ENCODE data around the gene ANGPTL8. TPM values are rescaled to one million over a fixed set of nuclear protein-coding genes. Genes with fewer than 3 reads are reported as not detected.

ANGPTL8 gene
- total RNA-seq, 1 experiment from 2014 or later, result not detected

DNA sequence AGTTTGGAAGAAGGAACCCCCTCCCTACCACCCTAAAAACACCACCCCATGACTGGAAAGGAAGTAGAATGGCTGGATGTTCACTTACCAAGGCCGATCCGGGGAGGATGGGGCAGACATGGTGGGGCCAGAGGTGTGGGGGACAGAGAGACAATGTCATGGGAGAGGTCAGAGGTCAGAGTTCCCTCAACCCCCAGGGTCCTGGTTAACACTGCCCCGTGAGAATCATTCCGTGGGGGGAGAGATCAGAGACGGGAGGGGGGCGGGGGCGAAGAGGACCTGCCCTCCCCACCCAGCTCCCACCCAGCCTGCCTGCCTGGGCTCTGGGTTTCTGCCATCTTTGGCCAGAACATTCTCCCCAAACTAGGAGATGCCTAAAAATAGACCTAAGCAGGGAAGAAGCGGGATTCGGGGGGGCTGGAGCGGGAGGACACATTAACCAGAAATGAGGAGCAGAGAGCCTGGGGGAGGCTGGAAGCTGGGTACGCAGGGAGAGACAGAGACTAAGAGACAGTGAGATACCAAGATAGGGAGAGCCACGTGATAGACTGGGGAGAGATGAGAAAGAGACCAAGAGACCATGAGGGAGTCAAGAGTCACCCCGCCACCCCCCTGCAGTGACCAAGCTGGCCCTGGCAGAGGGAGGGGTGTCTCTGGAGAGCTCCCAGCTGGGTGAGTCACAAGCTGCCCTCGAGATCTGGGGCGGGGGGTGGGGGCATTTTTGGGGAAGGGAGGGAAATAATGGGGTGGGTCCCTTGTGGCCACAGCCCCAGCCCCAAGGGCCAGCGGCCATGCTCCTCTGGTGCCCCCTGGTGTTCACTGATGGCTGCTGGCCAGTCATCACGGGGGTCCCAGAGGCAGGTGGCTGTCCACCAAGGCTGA is 36.0 kb upstream of the ANGPTL8 start:
- peak; percentile 42 for DNase-seq (ENCODE audit: low spot score)

DNA sequence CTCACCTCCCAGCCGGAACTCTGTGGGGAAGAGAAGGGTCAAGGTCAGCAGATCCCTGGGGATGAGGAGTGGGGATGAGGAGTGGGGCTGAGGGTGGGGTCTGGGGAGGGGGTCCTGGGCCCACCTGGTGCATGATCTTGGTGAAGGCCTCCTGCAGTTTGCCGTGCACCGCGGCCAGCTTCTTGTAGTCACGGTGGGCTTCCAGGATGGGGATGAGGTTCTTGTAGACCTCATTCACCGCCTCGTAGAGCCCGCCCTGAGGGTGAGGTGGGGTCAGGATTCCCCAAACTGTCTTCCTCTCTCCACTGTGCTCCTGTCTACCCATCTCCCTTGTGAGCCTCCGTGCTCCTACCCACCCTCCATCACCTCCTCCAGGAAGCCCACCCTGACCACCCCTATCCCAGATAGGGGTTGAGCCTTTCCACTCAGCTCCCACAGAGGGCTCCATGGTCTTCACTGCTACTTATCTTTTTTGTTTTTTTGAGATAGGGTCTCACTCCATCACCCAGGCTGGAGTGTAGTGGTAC is 35.3 kb upstream of the ANGPTL8 start:
- no peak for DNase-seq (ENCODE audit: low spot score)

DNA sequence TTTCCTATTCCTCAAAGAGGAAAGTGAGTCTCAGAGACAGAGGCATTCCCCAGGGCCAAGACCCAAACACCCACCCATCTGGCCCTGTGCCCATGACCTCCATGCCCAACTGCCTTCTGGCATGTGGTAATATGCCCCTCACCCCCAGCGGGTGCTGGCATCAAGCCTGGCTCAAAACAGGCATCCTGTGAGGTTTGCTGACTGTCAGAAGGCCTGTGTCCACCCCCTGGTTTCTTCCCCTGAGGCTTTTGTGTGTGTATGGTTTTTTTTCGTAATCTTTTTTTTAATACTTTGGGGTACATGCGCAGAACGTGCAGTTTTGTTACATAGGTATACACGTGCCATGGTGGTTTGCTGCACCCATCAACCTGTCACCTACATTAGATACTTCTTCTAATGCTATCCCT is 34.5 kb upstream of the ANGPTL8 start:
- DNase-seq (ENCODE audit: low spot score), result no peak

DNA sequence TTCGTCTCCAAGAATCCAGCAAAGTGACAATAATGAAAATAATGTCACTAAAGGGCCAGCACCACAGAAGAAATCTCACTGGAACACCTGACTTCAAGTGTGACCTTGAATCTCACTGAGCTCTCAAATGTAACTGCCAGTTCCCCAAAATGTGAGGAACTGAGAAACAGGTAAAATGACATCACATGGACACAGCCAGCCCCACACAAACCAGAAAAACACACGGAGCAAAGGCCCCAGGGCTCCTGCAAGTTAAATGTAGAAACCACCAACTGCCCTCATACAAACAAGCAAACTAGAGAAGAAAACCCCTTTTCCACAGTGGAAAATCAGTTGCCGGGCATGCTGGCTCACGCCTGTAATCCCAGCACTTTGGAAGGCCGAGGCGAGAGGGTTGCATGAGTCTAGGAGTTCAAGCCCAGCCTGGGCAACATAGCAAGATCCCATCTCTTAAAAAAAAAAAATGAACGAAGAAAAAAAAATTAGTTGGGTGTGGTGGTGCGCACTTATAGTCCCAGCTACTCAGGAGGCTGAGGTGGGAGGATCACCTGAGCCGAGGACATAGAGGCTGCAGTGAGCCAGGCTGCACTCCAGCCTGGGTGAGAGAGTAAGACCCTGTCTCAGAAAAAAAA is 33.4 kb upstream of the ANGPTL8 start:
- no peak for DNase-seq (ENCODE audit: low spot score)

DNA sequence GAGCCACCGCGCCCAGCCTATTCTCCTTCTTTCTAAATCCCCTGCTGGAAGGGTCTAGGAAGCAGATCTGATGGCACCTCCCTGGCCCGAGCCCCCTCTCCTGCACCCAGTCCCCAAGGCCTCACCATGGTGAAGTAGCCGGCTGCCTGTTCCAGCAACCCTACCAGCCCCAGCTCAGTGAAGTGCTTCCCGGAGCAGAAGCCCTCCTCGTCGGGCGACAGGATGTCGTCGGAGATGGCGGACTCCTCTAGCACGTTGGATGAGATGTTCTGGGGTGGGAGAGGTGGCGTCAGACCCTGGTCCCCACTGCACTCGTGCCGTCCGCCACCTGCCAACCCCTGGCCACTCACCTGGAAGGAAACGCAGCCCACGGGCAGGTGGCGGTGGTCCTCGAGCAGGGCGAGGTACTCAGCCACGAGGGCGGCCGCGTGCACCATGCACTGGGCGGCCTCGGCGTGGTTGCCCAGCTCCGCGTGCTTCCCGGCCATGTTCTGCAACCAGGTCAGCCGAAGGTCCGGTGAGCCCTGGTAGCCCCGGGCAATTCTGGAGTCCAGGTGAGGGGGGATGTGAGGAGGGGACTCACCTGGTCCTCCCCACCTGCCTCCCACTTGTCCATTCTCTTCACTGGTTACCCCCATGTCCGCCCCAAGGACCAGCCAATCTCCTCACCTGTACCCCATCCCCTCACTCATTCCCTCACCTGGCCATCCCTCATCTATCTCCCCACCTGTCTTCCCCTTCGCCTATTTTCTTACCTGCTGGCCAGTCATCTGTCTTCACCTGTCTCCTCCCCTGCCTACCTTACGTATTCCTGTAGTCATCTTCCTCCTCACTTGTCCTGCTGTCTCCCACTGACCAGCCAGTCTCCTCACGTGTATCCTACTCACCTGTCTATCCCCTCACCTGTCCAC is 30.6 kb upstream of the ANGPTL8 start:
- no peak for DNase-seq (ENCODE audit: low spot score)

DNA sequence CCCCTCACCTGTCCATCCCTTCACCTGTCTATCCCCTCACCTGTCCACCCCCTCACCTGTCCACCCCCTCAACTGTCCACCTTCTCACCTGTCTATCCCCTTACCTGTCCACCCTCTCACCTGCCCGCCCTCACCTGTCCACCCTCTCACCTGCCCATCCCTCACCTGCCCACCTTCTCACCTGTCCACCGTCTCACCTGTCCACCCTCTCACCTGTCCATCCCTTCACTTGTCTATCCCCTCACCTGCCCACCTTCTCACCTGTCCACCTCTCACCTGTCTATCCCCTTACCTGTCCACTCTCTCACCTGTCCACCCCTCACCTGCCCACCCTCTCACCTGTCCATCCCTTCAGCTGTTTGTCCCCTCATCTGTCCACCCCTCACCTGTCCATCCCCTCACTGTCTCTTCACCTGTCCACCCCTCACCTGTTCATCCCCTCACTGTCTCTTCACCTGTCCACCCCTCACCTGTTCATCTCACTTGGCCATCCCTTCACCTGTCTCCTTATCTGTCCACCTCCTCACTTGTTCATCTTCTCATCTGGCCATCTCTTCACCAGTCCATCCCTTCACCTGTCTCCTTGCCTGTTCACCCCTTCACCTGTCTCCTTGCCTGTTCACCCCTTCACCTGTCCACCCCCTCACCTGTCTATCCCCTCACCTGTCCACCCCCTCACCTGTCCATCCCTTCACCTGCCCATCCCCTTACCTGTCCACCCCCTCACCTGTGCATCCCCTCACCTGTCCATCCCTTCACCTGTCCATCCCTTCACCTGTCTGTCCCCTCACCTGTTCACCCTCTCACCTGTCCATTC is 29.4 kb upstream of the ANGPTL8 start:
- DNase-seq (ENCODE audit: low spot score), result no peak

DNA sequence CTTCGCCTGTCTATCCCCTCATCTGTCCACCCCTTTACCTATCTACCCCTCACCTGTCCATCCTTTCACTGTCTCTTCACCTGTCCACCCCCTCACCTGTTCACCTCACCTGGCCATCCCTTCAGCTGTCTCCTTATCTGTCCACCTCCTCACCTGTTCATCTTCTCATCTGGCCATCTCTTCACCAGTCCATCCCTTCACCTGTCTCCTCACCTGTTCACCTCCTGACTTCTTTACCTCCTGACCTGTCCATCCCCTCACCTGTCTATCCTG is 28.8 kb upstream of the ANGPTL8 start:
- no peak for DNase-seq (ENCODE audit: low spot score)

DNA sequence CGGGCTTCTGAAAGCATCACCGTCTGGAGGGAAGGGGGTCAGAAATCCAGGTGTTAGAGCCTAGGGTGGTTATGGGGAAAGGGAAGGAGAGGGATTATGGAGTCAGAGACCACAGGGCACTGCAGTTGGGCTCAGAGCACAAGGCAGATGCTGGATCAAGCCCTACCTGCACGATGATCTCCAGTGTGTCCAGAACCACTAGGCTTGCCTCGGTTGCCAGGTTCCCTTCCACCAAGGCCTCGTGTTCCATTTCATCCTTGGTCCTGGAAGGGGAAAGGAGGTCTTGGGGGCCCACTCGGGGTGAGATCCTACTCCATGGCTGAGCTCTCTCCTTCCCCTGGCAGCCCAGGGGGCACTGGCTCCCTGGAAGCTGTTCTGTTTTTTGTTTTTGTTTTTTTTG is 25.0 kb upstream of the ANGPTL8 start:
- no peak for DNase-seq (ENCODE audit: low spot score)

DNA sequence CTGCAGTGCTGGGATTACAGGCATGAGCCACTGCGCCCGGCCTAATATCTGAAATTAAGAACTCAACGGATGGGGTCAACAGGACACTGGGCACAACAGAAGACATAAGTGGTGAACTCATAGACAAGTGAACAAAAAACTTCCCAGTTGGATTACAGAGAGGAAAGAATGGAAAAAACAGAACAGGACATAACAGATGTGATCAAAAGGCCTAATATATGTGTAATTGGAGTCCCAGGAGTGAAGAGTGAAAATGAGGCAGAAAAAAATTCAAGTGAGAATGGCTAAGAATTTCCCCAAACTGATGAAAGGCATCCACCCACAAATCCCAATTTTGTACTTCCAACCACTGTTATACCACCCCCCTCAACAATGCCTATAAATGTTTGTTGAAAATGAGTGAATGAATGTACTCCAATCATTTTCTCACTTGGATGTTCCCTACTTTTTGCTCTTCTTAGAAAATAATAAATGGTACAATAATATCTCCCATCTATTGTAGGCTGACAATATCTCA is 18.3 kb upstream of the ANGPTL8 start:
- no peak for DNase-seq (ENCODE audit: low spot score)

DNA sequence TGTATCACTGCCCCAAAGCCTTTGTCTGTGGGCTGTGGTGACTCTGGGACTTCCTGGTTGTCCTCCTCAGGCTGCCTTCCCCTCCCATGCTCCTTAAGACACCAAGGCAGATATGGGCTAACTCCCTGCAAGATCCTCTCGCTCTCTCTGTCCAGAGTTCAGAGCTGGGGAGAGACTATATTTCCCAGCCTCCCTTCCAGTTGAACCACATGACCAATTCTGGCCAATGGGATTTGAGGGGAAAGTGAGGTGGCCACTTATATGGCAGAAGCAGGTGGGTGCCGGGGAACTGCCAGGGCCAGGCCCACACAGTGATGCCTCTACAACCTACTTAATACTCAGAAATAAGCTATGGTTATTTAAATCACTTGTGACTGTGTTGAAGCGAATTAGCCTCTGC is 16.2 kb upstream of the ANGPTL8 start:
- DNase-seq (ENCODE audit: low spot score), result no peak

DNA sequence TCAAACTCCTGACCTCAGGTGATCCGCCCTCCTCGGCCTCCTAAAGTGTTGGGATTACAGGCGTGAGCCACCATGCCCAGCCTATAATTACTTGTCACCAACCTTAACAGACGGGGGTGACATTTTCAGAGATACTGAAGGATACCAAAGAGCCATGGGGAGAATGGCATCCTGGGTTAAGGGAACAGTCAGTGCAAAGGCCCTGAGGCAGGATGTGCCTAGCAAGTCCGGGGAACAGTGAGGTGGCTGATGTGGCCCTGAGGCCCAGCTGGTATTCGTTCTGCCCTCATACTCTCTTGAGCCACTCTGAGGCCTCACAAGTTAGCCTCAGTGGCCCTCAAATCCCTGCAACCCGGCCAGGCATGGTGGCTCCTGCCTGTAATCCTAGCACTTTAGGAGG is 15.0 kb upstream of the ANGPTL8 start:
- no peak for DNase-seq (ENCODE audit: low spot score)

DNA sequence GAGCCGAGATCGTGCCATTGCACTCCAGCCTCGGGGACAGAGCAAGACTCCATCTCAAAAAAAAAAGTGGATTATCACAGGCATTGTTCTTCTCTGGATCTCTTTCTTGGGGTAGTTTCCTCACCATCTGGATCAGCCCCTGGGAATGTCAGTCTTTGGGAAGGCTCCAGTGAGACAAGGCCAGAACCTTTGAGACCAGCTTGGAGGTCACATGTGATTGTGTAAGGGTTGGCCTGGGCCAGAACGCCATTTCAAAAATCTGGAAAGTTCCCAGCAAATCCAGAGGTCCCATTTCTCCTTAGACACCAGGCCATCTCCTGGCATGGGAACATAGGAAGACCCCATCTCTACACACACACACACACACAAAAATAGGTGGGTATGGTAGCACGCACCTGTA is 14.2 kb upstream of the ANGPTL8 start:
- DNase-seq (ENCODE audit: low spot score), result no peak

DNA sequence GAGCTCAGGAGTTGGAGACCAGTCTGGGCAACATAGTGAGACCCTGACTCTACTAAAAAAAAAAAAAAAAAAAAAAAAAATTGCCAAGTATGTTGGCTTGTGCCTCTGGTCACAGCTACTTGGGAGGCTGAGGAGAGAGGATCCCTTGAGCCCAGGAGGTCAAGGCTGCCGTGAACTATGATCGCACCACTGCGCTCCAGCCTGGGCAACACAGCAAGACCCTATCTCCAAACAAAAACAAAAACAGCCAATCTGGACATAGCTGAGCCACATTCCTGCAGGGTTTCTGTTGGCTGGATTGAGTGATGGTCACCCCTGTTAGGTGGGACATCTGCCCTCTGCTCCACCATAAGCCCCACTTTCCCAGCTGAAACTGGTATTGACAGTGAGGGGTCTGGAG is 13.6 kb upstream of the ANGPTL8 start:
- no peak for DNase-seq (ENCODE audit: low spot score)

DNA sequence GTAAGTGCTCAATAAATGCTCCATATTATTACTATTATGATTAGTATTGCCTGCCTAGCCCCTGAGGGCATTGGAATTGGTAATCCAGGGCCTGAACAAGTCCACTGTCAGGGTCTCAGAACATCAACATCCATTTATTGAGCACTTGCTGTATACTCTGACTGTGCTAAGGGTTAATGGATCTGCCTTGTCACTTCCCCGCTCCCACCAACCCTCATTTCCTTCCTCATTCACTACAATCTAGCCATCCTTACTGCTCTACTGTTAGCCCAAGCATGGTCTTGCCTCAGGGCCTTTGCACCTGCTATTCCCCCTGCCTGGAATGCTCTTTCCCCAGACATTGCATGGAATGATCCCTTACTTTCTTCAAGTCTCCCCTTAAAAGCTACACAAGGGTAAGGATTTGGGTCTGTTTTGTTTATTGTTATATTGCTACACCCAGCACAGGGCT is 12.7 kb upstream of the ANGPTL8 start:
- no peak for DNase-seq (ENCODE audit: low spot score)

DNA sequence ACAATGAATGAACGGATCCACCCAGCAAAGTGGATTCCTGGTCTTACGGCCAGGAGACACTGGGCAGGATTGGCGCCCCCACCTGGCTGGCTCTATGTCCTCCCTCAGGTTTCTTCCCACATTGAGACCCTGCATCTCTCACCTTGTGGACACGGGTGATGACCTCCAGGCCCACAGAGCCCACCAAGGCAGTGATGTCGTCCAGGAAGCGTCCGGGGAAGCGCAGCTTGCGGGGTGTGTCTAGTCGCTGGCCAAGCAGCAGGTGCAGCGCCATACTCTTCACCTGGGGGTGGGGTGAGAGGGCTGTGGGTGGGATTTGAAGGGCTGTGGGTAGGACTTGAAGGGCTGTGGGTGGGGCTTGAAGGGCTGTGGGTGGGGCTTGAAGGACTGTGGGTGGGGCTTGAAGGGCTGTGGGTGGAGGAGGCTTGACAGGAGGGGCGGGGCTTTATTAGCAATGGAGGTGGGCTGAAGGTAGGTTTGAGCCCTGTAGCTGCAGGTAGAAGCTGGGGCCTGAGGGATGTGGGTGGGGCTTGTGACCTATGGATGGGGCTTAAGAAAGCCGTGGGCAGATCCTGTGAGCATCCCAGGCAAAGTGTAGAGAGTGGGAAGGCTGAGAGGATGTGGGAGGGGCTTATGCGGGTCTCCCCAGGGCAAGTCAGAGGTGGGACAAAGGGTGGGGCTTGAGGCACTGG is 12.1 kb upstream of the ANGPTL8 start:
- peak; percentile 19 for DNase-seq (ENCODE audit: low spot score)

DNA sequence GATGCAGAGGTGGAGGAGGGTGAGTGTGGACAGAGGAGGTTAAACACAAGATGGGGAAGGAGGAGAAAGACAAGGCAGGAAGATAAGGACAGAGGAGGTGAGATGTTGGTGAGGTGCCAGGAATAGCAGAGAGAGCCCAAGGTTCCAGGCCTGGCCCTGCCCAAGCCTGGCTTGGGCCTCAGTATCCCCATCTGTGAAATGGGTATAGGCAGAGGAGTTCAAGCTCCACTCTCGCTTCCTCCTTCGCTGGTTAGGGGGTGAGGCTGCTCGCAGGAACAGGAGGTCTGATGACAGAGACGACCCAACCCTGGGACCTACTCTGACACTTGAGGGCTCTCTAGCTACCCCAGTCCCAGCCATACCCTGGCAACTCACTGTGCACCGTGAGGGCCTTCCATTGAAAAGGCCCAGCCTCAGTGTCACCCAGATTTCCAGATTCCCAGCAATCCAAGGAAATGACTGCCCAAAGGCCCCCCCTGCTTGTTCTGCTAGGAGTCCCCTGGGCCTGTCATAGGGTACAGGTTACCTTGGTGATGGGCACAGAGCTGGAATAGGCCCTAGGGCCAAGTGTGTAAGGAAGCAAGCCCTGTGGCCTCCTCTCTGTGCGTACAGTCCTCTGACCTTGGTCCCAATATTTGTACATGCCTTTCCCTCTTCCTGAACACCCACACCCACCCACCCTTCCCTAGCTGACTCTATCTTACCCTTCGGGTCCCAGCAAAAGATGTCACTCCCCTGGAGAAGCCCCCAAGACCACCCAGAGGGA is 8.6 kb upstream of the ANGPTL8 start:
- no peak for DNase-seq (ENCODE audit: low spot score)

DNA sequence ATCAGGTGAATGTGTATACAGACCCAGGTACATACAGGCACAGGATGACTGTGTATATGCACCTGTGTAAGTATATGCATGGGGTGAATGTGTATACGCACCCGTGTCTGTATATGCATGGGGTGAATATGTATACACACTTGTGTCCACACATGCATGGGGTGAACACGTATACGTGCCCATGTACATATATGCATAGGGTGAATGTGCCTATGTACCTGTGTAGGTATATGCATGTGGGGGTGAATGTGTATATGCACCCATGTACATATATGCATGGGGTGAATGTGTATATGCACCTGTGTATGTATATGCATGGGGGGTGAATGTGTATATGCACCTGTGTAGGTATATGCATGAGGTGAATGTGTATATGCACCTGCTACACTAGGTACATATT is 6.9 kb upstream of the ANGPTL8 start:
- DNase-seq (ENCODE audit: low spot score), result no peak

DNA sequence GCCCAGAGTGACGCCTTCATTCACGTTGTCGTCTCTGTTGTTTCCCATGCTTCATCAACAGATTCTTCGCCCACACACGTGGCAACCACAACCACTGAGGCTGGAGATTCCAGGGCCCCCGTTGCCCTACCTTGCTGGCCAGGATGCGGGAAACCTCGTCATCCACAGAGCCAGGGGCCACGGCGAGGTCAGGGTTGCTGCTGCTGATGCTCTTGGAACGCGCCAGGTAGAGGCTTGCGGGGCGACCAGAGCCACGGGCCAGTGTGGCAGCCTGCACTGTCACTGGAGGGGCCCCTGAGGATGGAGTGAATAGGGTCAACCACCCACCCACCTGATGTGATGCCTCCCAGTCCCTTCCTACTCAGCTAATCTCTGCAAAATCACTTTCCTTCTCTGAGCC is 6.3 kb upstream of the ANGPTL8 start:
- no peak for DNase-seq (ENCODE audit: low spot score)

DNA sequence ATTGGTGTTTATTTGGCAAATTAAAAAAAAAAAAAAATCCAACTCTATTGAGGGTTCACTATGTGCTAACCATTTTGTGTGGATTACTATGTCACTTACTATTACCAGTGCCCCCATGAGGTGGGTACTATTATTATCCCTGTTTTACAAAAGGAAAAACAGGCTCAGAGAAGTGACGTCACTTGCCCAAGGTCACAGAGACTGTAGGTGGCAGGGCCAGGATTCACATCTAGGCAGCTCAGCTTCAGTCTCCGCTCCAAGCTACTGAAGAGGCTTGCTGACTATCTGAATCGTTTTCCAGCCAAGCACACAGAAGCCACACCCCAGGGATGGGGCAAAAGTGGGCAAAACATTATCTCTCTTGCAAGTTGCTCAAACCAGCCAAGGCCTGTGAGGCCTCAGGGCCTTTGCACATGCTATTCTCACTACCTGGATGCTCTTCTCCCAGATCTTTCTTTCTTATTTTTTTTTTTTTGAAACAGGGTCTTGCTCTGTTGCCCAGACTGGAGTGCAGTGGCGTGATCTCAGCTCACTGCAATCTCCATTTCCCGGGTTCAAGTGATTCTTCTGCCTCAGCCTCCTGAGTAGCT is 4.8 kb upstream of the ANGPTL8 start:
- no peak for DNase-seq (ENCODE audit: low spot score)
